ENCODE data around the gene NAALADL2. TPM values are rescaled to one million over a fixed set of nuclear protein-coding genes. Genes with fewer than 3 reads are reported as not detected.

NAALADL2 gene
- polyA plus RNA-seq, 3 donors, result not detected

- Mint-ChIP-seq H3K36me3 (no peaks in the 10 kb centered on the region), H3K27ac (no peak overlapping the region), H3K4me3 (no peak overlapping the region), H3K27me3 (ENCODE audit: low read depth in 3 of 3) (peaks cover 0 to 2% (median 0%) of the 10 kb centered on the region in 3 donors), H3K9me3 (peaks cover 0 to 2% (median 0%) of the 10 kb centered on the region in 7 donors), H3K4me1 (no peaks in the 10 kb centered on the region)
- no CpG with 5 or more reads among the region's 1 CpG for WGBS (ENCODE audit: insufficient coverage)
- Histone ChIP-seq H3K27me3 (ENCODE audit: control insufficient read depth in 2 of 2, insufficient read depth in 2 of 2, low read length in 2 of 2) (no peaks in the 10 kb centered on the region), H3K4me1 (ENCODE audit: control insufficient read depth in 1 of 2, insufficient read depth in 2 of 2, low read length in 2 of 2) (no peaks in the 10 kb centered on the region), H2AFZ (ENCODE audit: insufficient read depth, low read depth, low read length, poor library complexity, severe bottlenecking) (no peak overlapping the region), H3K9me3 (replicated peaks in 1 of 2; ENCODE audit: control insufficient read depth in 1 of 2, insufficient read depth in 1 of 2, low read length in 2 of 2) (no peaks in the 10 kb centered on the region), H3K79me2 (ENCODE audit: insufficient read depth, low read length) (no peaks in the 10 kb centered on the region), H3K36me3 (replicated peaks in 1 of 2; ENCODE audit: control insufficient read depth in 1 of 2, insufficient read depth in 2 of 2, low read length in 2 of 2) (no peaks in the 10 kb centered on the region), H4K20me1 (ENCODE audit: insufficient read depth, low read length) (no peaks in the 10 kb centered on the region), H3K9ac (ENCODE audit: insufficient read depth, low read length, poor library complexity, severe bottlenecking) (no peak overlapping the region), H3K27ac (ENCODE audit: low read depth in 1 of 2, low read length in 2 of 2) (no peak overlapping the region), H3K4me2 (replicated peaks; ENCODE audit: extremely low read depth, low read length, poor library complexity, severe bottlenecking) (no peak overlapping the region), H3K4me3 (replicated peaks in 1 of 3; ENCODE audit: low read depth in 2 of 3, low read length in 3 of 3) (no peak overlapping the region)
- no peak for TF ChIP-seq CTCF (IDR thresholded peaks at IDR 0.05)
- intact Hi-C loops (cut with micrococcal nuclease), result no loop called here
- no peak for DNase-seq
These were observed 408.0 kb downstream of the NAALADL2 start for GRCh38 chr3:175267121-175267531.

GRCh38 chr3:175267561-175267960 is 408.4 kb downstream of the NAALADL2 start:
- no CpG with 5 or more reads among the region's 1 CpG for WGBS (ENCODE audit: insufficient coverage)
- H3K4me1 Mint-ChIP-seq, result no peaks in the 10 kb centered on the region
- no peaks in the 10 kb centered on the region for H3K36me3 Mint-ChIP-seq
- Histone ChIP-seq H3K79me2 (ENCODE audit: insufficient read depth, low read length) (no peaks in the 10 kb centered on the region), H3K9me3 (replicated peaks in 1 of 2; ENCODE audit: control insufficient read depth in 1 of 2, insufficient read depth in 1 of 2, low read length in 2 of 2) (no peaks in the 10 kb centered on the region), H3K27me3 (ENCODE audit: control insufficient read depth in 2 of 2, insufficient read depth in 2 of 2, low read length in 2 of 2) (no peaks in the 10 kb centered on the region), H4K20me1 (ENCODE audit: insufficient read depth, low read length) (no peaks in the 10 kb centered on the region), H2AFZ (ENCODE audit: insufficient read depth, low read depth, low read length, poor library complexity, severe bottlenecking) (no peak overlapping the region), H3K36me3 (replicated peaks in 1 of 2; ENCODE audit: control insufficient read depth in 1 of 2, insufficient read depth in 2 of 2, low read length in 2 of 2) (no peaks in the 10 kb centered on the region), H3K27ac (ENCODE audit: low read depth in 1 of 2, low read length in 2 of 2) (no peak overlapping the region), H3K4me2 (replicated peaks; ENCODE audit: extremely low read depth, low read length, poor library complexity, severe bottlenecking) (no peak overlapping the region), H3K9ac (ENCODE audit: insufficient read depth, low read length, poor library complexity, severe bottlenecking) (no peak overlapping the region), H3K4me1 (ENCODE audit: control insufficient read depth in 1 of 2, insufficient read depth in 2 of 2, low read length in 2 of 2) (no peaks in the 10 kb centered on the region), H3K4me3 (replicated peaks in 1 of 3; ENCODE audit: low read depth in 2 of 3, low read length in 3 of 3) (no peak overlapping the region)
- H3K27ac Mint-ChIP-seq, result no peak overlapping the region
- H3K4me3 Mint-ChIP-seq, result no peak overlapping the region
- no peak for TF ChIP-seq CTCF (IDR thresholded peaks at IDR 0.05)
- peaks cover 0 to 2% (median 0%) of the 10 kb centered on the region in 7 donors for H3K9me3 Mint-ChIP-seq
- H3K27me3 Mint-ChIP-seq (ENCODE audit: low read depth in 3 of 3), result no peaks in the 10 kb centered on the region
- intact Hi-C loops (cut with micrococcal nuclease), result no loop called here
- no peak for DNase-seq

Measured in CD14-positive monocyte (primary cell).